ENCODE data around the gene LRRC23. TPM values are rescaled to one million over a fixed set of nuclear protein-coding genes. Genes with fewer than 3 reads are reported as not detected.

Gene LRRC23
- total RNA-seq, 4 donors from 2014 or later, result 0.29 to 13.5 (median 10.6) TPM

DNA sequence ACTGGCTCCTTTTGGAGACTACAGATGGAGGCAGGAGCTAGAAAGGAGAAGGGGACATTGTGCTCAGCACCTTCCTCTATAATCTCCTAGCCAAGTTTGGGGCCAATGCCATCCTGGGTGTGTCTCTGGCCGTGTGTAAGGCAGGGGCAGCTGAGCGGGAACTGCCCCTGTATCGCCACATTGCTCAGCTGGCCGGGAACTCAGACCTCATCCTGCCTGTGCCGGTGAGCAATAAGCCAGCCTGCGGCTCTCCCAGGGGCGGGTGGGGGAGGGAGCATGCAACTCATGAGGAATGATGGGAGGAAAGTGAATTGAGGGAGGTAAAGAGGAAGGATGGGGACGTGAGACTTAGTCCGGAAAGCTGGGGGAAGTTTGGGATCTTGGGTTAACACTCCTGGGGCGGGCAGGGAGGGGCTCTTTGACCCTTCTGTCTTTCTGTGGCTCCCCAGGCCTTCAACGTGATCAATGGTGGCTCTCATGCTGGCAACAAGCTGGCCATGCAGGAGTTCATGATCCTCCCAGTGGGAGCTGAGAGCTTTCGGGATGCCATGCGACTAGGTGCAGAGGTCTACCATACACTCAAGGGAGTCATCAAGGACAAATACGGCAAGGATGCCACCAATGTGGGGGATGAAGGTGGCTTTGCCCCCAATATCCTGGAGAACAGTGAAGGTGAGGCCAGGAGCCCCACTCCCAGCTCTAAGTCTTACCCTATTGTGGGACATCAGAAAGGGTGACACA lies 13.0 kb downstream of the LRRC23 start:
- no peak for DNase-seq
- no peak overlapping the region for H3K4me3 ChIP-seq
- no peak overlapping the region for H3K27ac ChIP-seq
- no peaks in the 10 kb centered on the region for H3K4me1 ChIP-seq
- TF ChIP-seq POLR2A (IDR thresholded peaks at IDR 0.05), result no peak
- TF ChIP-seq, protein P1, sequence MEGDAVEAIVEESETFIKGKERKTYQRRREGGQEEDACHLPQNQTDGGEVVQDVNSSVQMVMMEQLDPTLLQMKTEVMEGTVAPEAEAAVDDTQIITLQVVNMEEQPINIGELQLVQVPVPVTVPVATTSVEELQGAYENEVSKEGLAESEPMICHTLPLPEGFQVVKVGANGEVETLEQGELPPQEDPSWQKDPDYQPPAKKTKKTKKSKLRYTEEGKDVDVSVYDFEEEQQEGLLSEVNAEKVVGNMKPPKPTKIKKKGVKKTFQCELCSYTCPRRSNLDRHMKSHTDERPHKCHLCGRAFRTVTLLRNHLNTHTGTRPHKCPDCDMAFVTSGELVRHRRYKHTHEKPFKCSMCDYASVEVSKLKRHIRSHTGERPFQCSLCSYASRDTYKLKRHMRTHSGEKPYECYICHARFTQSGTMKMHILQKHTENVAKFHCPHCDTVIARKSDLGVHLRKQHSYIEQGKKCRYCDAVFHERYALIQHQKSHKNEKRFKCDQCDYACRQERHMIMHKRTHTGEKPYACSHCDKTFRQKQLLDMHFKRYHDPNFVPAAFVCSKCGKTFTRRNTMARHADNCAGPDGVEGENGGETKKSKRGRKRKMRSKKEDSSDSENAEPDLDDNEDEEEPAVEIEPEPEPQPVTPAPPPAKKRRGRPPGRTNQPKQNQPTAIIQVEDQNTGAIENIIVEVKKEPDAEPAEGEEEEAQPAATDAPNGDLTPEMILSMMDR (IDR thresholded peaks at IDR 0.05), result no peak
- no peaks in the 10 kb centered on the region for H3K36me3 ChIP-seq
- H3K27me3 ChIP-seq, result no peaks in the 10 kb centered on the region
- intact Hi-C loops (cut with DNase I; ENCODE audit: low total_unique reads), result no loop called here
- no peaks in the 10 kb centered on the region for H3K9me3 ChIP-seq

DNA sequence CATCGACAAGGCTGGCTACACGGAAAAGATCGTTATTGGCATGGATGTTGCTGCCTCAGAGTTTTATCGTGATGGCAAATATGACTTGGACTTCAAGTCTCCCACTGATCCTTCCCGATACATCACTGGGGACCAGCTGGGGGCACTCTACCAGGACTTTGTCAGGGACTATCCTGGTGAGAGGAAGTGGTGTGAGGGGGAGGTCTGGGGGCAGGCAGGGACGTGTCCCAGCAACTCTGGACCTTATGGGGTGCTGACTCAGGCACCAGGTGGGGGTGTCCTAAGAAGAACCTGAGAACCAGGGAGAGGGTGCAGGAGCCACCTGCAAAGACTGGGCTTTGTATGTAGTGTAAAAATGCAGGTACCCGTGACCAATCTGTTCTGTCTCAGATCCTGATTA lies 15.0 kb downstream of the LRRC23 start:
- Histone ChIP-seq H3K4me1 (peaks cover under 1 to 2% of the 10 kb centered on the region in 2 donors), H3K36me3 (no peaks in the 10 kb centered on the region), H3K27ac (no peak overlapping the region), H3K9me3 (no peaks in the 10 kb centered on the region), H3K4me3 (no peak overlapping the region), H3K27me3 (no peaks in the 10 kb centered on the region)
- intact Hi-C loops (cut with DNase I; ENCODE audit: low total_unique reads), result no loop called here
- TF ChIP-seq, protein P1 (IDR thresholded peaks at IDR 0.05), result no peak
- TF ChIP-seq POLR2A (IDR thresholded peaks at IDR 0.05), result no peak
- no peak for DNase-seq

DNA sequence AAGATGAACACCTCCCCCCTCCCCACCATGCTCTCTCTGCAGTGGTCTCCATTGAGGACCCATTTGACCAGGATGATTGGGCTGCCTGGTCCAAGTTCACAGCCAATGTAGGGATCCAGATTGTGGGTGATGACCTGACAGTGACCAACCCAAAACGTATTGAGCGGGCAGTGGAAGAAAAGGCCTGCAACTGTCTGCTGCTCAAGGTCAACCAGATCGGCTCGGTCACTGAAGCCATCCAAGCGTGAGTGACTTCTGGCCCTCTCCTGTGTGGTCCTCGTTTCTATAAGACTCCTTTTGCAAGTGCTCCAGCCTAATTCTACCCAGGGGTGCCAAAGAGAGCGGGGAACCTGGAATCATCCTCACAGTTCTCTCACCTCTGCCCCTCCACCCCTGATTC lies 16.9 kb downstream of the LRRC23 start:
- intact Hi-C loops (cut with DNase I; ENCODE audit: low total_unique reads), result no loop called here

GRCh38 chr12:6921996-6922946 lies 17.6 kb downstream of the LRRC23 start:
- H3K9me3 ChIP-seq, result no peaks in the 10 kb centered on the region
- peaks cover 3 to 10% of the 10 kb centered on the region in 2 donors for H3K4me1 ChIP-seq
- no peak overlapping the region for H3K4me3 ChIP-seq
- no peaks in the 10 kb centered on the region for H3K36me3 ChIP-seq
- TF ChIP-seq, protein P1 (IDR thresholded peaks at IDR 0.05), result no peak
- TF ChIP-seq POLR2A (IDR thresholded peaks at IDR 0.05), result no peak
- H3K27ac ChIP-seq, result no peak overlapping the region
- no peak for DNase-seq
- no peaks in the 10 kb centered on the region for H3K27me3 ChIP-seq
- intact Hi-C loops (cut with DNase I; ENCODE audit: low total_unique reads), result no loop called here

More for the DNA sequence above, 16.9 kb downstream of the LRRC23 start:
- Histone ChIP-seq H3K4me1 (peaks cover 3 to 8% of the 10 kb centered on the region in 2 donors), H3K27me3 (no peaks in the 10 kb centered on the region), H3K4me3 (no peak overlapping the region), H3K27ac (no peak overlapping the region), H3K9me3 (no peaks in the 10 kb centered on the region), H3K36me3 (no peaks in the 10 kb centered on the region)
- DNase-seq, result no peak
- TF ChIP-seq, protein P1 (IDR thresholded peaks at IDR 0.05), result no peak
- TF ChIP-seq POLR2A (IDR thresholded peaks at IDR 0.05), result no peak
